ENCODE data around the gene C1QTNF8.

DNA sequence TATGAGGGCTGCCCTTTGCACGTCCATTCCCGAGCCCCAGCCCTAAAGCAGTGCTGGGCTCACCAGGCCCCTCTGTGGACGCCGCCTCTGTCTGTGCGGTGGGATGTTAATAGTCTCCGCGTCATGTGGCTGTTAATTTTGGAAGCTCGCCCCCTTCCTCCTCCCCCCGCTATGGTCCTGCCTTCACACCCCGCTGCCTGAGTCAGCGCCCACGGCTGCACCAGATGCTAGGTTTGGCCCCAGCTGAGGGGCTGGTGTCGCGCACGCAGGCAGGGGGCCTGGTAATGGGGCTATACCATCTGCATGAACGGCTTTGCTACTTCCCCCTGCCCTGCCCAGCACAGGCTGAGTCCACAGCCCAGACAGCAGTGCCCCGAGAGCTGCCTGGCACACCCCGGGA lies 27.6 kb downstream of the C1QTNF8 start:
- no peak for TF ChIP-seq KDM1A (IDR thresholded peaks at IDR 0.05; ENCODE audit: borderline replicate concordance, low read length)
- TF ChIP-seq, protein P1, sequence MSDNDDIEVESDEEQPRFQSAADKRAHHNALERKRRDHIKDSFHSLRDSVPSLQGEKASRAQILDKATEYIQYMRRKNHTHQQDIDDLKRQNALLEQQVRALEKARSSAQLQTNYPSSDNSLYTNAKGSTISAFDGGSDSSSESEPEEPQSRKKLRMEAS (IDR thresholded peaks at IDR 0.05): no peak

Measured in H1 (cell line).